Activated naive CD4-positive, alpha-beta T cell treated with anti-CD3 and anti-CD28 coated beads, Interleukin-2, amount 50 U/mL, for 72 hours (primary cell): ENCODE measurements around the gene TMEM182. TPM values are rescaled to one million over a fixed set of nuclear protein-coding genes. Genes with fewer than 3 reads are reported as not detected.

Experiments used
- ATAC-seq, 2 donors: fragments of 150-1000 bp; cut with Tn5 transposase; 2 replicates each; pipeline ENCODE4 v1.10.0; 2021; ENCODE audit warnings: mild to moderate bottlenecking in 2 of 2, moderate library complexity in 2 of 2
- DNase-seq, 2 donors: peaks; one replicate each; pipeline ENCODE4 v3.0.0; 2021 to 2022; ENCODE audit warnings: low spot score in 2 of 2
- H3K27ac Mint-ChIP-seq, 2 donors: one replicate each; pipeline ENCODE4 v1.8.0; 2022; ENCODE audit warnings: mild to moderate bottlenecking in 2 of 2, mixed read lengths in 2 of 2
- H3K36me3 Mint-ChIP-seq, 2 donors: one replicate each; pipeline ENCODE4 v1.8.0; 2022; ENCODE audit warnings: mixed read lengths in 2 of 2
- H3K9me3 Mint-ChIP-seq, 2 donors: one replicate each; pipeline ENCODE4 v1.8.0; 2022; ENCODE audit warnings: mixed read lengths in 2 of 2
- total RNA-seq, 2 donors: library from RNA; stranded (reverse); gene quantifications; one replicate each; pipeline ENCODE4 v1.2.3, GENCODE V29; 2022

Gene TMEM182
- total RNA-seq, 2 donors from 2014 or later, result 5.8 to 7.4 TPM

DNA sequence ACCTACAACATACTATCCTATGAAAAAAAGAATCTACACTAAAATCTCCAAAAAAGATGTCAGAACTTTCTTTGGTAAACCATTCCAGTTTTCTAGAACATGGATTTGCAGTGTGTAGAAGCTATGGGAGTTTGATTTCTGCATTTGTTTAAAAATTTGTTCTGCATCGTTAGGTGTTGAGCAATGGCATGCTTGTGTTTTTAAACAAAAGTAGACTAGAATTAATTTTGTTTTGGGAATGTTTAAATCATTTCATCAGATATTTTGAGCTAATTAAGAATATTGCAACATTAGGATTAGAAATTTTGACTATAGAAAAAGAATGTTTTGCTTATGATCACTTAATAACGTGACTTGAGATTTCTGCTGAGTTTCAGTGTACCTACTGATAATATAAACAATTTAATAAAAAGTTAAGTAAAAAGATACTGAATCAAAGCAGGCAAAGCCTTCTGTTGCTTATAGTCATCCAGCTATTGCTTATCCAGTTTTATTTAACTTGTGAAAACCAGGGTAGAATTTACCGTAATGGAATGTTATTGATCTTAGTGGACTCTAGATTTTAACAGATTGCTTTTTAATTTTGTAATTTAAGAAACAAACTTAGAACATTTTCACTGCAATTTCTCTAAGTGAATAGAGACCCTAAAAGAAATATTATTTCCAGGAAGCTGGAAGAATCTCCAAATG is 7.2 kb upstream of the TMEM182 start:
- no peaks in the 10 kb centered on the region for H3K9me3 Mint-ChIP-seq
- H3K27ac Mint-ChIP-seq, result no peak overlapping the region
- DNase-seq (no peak), ATAC-seq (no peak)
- peaks cover 0 to 6% of the 10 kb centered on the region in 2 donors for H3K36me3 Mint-ChIP-seq

DNA sequence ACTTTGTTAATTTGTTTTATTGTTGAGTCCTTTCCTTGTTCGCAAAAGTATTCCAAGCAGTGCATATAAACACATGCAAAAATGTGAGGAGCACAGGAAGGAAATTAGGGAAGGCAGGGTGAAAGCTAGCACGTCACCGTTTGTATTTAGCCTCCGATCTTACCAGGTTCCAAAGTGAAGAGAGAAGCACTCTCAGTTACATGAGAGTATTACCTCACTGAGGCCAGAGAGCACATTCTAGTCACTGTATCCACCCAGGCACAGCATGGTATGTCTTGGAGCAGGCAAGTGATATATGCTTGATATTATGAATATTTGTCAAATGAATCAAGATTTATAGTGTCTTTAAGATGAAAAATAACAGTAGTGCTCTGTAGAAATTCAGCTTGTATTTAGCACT is 6.5 kb upstream of the TMEM182 start:
- H3K9me3 Mint-ChIP-seq, result no peaks in the 10 kb centered on the region
- ATAC-seq, result no peak
- no peak for DNase-seq
- peaks cover 0 to 6% of the 10 kb centered on the region in 2 donors for H3K36me3 Mint-ChIP-seq
- H3K27ac Mint-ChIP-seq, result no peak overlapping the region

DNA sequence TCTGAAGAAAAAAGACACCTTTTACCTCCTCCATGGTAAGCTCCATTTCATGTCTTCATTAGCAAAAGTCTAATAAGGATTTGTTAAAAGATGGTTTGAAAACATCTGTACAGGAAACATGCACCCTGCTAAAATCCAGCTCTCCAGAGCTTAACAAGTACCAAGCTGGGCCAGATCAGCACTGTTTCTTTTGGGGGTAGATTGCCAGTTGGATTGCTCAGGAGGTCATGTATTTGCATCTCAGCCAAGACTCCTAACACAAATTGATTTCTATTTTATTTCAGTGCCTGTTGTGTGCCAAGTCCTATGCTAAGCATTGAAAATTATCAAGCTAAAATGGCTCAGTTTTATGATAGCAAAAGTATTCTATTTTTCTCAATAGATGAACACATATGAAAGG is 3.4 kb upstream of the TMEM182 start:
- H3K9me3 Mint-ChIP-seq, result no peaks in the 10 kb centered on the region
- H3K36me3 Mint-ChIP-seq, result peaks cover 0 to 6% of the 10 kb centered on the region in 2 donors
- DNase-seq, result no peak
- H3K27ac Mint-ChIP-seq, result no peak overlapping the region
- ATAC-seq, result no peak

DNA sequence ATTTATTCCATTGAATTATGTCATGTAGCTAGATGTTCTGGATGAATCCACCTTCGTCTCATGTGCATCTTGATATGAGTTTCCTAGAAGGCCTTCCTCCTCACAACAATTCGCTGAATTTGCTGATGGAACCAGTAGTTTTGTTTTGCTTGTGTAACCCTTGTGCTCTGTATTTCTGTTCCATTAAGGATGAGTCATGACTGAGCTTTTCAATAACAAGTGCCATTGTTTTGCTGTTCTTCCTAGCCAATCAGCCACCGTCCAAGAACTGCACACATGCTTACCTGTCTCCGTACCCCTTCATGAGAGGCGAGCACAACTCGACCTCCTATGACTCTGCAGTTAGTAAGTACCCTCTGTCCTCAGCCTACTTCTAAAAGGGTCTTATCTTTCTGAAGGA is 2.3 kb downstream of the TMEM182 start:
- ATAC-seq (peak in 1 of 2 donors; percentile 16), DNase-seq (no peak)
- no peaks in the 10 kb centered on the region for H3K9me3 Mint-ChIP-seq
- no peak overlapping the region for H3K27ac Mint-ChIP-seq
- peaks cover 7 to 10% of the 10 kb centered on the region in 2 donors for H3K36me3 Mint-ChIP-seq

GRCh38 chr2:102765061-102765460 is 3.2 kb downstream of the TMEM182 start:
- H3K9me3 Mint-ChIP-seq, result no peaks in the 10 kb centered on the region
- H3K36me3 Mint-ChIP-seq, result peaks cover 7 to 10% of the 10 kb centered on the region in 2 donors
- DNase-seq, result no peak
- ATAC-seq, result no peak
- no peak overlapping the region for H3K27ac Mint-ChIP-seq

DNA sequence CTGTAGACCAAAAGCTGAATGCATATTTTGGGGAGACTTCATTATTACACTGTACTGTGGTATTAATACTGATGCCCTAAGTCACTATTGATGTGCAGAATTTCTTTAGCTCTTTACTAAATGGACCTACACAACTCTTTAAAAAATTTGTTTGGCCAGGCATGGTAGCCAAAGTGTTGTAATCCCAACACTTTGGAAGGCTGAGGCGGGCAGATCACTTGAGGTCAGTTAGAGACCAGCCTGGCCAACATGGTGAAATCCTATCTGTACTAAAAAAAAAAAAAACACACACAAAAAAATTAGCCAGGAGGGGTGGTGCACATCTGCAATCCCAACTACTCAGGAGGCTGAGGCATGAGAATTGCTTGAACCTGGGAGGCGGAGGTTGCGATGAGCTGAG is 6.4 kb downstream of the TMEM182 start:
- Mint-ChIP-seq H3K27ac (peak overlapping the region in 1 of 2 donors; percentile 52), H3K36me3 (peaks cover 7 to 10% of the 10 kb centered on the region in 2 donors), H3K9me3 (no peaks in the 10 kb centered on the region)
- ATAC-seq (no peak), DNase-seq (no peak)

DNA sequence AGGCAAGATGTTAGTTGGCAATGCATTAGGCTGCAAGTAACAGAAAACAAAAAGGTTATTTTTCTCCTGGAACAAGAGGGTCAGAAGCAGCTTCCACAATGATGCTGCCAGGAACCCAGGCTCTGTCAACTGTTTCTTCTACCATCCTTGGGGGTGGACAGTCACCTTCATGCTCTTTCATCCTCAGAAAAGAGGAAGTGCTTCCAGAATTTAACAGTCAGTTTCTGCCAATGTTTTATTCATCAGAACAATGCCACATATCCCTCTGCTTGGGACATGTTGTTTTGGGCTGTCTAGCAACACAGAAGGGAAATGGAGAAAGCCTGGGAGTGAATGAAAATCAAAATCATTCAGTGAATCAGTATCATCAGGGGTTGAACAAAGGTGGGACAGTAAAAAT is 7.1 kb downstream of the TMEM182 start:
- no peak overlapping the region for H3K27ac Mint-ChIP-seq
- DNase-seq (no peak), ATAC-seq (no peak)
- no peaks in the 10 kb centered on the region for H3K9me3 Mint-ChIP-seq
- peaks cover 7 to 10% of the 10 kb centered on the region in 2 donors for H3K36me3 Mint-ChIP-seq

DNA sequence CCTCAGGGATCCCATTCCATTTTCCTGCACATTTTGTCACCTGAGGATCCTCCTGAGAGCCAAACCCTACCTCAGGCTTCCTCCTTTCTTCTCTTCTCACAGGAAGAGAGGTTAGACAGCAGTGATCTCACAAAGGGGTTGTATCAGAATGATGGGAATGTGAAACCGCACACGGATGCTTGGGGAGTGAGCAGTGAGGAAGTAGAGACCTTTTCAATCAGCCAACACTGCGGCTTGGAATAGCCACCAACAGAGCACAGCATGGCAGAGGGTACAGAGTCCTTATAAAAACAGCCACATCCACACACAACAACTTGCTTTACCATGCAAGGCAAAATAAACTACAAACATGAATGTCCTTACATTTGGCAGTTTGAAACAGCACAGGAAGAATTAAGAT is 8.7 kb downstream of the TMEM182 start:
- ATAC-seq, result no peak
- Mint-ChIP-seq H3K9me3 (no peaks in the 10 kb centered on the region), H3K36me3 (peaks cover 7 to 10% of the 10 kb centered on the region in 2 donors), H3K27ac (no peak overlapping the region)
- no peak for DNase-seq

DNA sequence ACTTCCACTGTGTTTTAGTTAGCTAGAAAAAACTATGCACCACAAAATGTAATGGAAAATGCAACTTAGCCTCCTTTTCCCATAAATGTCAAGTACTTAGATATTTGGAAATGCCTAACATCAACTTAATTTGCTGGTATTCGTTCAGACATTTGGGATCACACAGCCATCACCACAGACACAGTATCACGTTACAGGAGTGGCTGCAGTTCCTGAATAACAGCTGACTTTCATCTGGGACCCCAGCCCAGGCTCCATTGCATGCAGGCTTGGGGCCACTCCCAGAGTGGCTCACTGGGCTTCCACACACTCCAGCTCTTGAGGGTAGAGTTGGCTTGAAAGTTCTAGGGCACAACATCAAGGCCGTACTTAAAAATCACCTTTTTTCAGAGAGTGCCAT is 9.3 kb downstream of the TMEM182 start:
- ATAC-seq (no peak), DNase-seq (no peak)
- H3K9me3 Mint-ChIP-seq, result no peaks in the 10 kb centered on the region
- H3K27ac Mint-ChIP-seq, result no peak overlapping the region
- peaks cover 7 to 10% of the 10 kb centered on the region in 2 donors for H3K36me3 Mint-ChIP-seq

DNA sequence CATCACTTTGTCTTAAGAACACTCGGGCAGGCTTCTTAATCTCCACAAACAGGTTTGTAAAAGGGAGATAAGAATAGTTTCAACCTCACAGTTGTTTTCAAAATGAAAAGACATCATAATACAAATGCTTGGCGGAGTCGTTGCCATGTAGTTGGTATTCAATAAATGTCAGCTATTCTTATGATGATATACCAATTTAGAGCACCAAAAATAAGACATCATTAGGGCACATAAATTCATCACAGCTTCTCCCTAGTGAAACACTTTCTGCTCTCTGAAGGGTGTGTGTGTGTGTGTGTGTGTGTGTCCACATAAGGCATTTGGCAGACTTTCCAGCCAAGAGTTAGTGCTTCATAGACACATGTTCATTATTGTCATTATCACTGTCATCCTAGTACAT is 10.8 kb downstream of the TMEM182 start:
- Mint-ChIP-seq H3K9me3 (no peaks in the 10 kb centered on the region), H3K36me3 (peaks cover 6 to 10% of the 10 kb centered on the region in 2 donors), H3K27ac (no peak overlapping the region)
- DNase-seq (no peak), ATAC-seq (no peak)

DNA sequence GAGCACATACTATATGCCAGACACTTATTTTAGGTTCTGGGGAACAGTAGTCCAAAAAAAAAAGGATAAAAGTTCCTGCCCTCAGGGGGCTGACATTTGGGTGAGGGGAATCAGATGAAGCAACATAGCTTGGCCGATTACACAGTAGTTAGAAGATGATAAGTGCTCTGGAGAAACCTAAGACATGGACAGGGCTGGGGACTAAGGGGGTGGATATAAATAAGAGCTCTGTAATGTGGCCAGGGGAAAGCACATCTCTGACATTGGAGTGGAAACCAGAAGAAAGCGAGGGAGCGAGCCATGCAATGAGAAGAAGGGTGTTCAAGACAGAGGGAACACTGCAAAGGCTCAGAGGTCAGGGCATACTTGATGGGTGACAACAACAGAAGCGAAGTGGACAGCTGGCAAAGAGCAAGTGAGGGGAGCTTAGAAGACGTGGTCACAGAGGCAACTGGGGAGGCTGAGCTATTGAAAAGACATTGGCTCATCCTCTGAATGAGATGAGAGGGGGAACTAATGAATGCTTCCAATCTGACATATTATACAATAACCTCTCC is 11.4 kb downstream of the TMEM182 start:
- H3K36me3 Mint-ChIP-seq, result peaks cover under 1 to 7% of the 10 kb centered on the region in 2 donors
- ATAC-seq (no peak), DNase-seq (no peak)
- H3K27ac Mint-ChIP-seq, result no peak overlapping the region
- no peaks in the 10 kb centered on the region for H3K9me3 Mint-ChIP-seq

DNA sequence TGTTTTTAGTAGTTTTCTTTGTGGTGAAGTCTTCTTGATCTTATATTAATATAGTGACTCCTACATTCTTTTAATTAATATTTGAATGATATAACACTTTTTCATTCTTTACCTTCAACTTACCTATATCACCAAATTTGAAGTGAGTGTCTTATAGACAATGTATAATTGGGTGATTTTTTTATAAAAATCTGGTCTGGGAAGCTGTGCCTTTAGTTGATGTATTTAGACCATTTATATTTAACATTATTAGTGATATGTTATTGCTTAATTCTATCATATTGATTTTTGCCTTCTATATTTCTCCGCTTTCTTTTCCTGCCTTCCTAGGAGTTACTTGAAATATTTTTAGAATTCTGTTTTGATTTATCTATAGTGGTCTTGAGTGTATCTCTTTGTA is 16.4 kb downstream of the TMEM182 start:
- Mint-ChIP-seq H3K27ac (no peak overlapping the region), H3K9me3 (no peaks in the 10 kb centered on the region)
- ATAC-seq, result no peak

GRCh38 chr2:102780467-102780866 is 18.6 kb downstream of the TMEM182 start:
- Mint-ChIP-seq H3K9me3 (no peaks in the 10 kb centered on the region), H3K36me3 (peaks cover 0 to 6% of the 10 kb centered on the region in 2 donors), H3K27ac (no peak overlapping the region)
- DNase-seq, result no peak
- ATAC-seq, result peak in 1 of 2 donors; percentile 39

More for the DNA sequence above, 16.4 kb downstream of the TMEM182 start:
- no peaks in the 10 kb centered on the region for H3K36me3 Mint-ChIP-seq
- no peak for DNase-seq

DNA sequence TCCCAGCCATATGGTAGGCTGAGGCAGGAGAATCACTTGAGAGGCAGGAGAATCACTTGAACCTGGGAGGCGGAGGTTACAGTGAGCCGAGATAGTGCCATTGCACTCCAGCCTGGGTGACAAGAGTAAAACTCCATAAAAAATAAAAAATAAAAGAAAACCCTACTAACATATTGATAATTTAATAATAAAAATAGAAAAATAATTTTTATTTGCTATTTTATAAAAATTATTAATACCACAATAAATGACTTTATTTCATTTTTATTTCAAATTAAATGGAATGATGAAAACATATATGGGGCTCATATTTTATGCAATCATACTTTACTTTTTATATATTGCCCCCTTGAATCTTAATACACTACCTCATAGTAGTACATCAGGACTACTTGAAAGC is 20.4 kb downstream of the TMEM182 start:
- no peaks in the 10 kb centered on the region for H3K9me3 Mint-ChIP-seq
- H3K36me3 Mint-ChIP-seq, result peaks cover 0 to 6% of the 10 kb centered on the region in 2 donors
- H3K27ac Mint-ChIP-seq, result no peak overlapping the region
- no peak for ATAC-seq
- DNase-seq, result no peak

- Mint-ChIP-seq H3K27ac (no peak overlapping the region), H3K36me3 (peaks cover 0 to 6% of the 10 kb centered on the region in 2 donors), H3K9me3 (no peaks in the 10 kb centered on the region)
- DNase-seq (no peak), ATAC-seq (no peak)
Observed at GRCh38 chr2:102782933-102783332, 21.1 kb downstream of the TMEM182 start.

- ATAC-seq, result no peak
- Mint-ChIP-seq H3K9me3 (no peaks in the 10 kb centered on the region), H3K27ac (no peak overlapping the region)
Observed at GRCh38 chr2:102783506-102784183, 21.8 kb downstream of the TMEM182 start.

DNA sequence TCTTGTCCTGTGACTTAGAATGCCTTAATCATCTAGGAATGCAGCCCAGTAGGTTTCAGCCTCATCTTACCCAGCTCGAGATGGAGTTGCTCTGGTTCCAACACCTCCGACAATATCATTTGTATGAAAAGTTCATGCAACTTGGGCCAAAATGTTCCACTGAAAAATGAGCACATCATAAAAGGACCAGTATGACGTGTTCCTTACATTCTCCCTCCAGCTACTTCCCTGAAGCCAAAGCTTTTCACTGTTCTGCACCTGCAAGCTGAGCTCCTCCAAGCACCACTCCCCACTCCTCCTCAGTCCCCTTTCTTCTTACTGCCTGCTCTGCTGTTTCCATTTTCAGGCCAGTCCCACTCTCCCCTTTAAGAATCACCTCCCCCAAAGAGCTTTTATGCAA is 23.1 kb downstream of the TMEM182 start:
- no peak for ATAC-seq
- Mint-ChIP-seq H3K27ac (no peak overlapping the region), H3K36me3 (peaks cover 0 to 6% of the 10 kb centered on the region in 2 donors), H3K9me3 (no peaks in the 10 kb centered on the region)
- no peak for DNase-seq

More at GRCh38 chr2:102783506-102784183, 21.8 kb downstream of the TMEM182 start:
- peaks cover 0 to 6% of the 10 kb centered on the region in 2 donors for H3K36me3 Mint-ChIP-seq
- DNase-seq, result no peak
